B cell (primary cell): Measurements from ENCODE around the gene ASAP3. TPM values are rescaled to one million over a fixed set of nuclear protein-coding genes. Genes with fewer than 3 reads are reported as not detected.

ENCODE experiments used
- ATAC-seq: fragments of 200-7000 bp; cut with Tn5 transposase; one replicate; pipeline ENCODE4 v1.10.0; 2021; ENCODE audit warnings: low read depth, mild to moderate bottlenecking, moderate number of reproducible peaks, moderate library complexity
- CTCF ChIA-PET: fragments of 350-600 bp; sonication (Branson Sonifier 250); formaldehyde crosslinking; loops from one replicate; lab custom pipeline; 2021; ENCODE audit warnings: antibody characterized with exemption, inconsistent platforms; lab: Charles Lee
- POLR2A ChIA-PET: fragments of 350-600 bp; sonication (Branson Sonifier 250); formaldehyde crosslinking; loops from one replicate; lab custom pipeline; 2021; ENCODE audit warnings: antibody characterized with exemption; lab: Charles Lee
- DNase-seq: peaks from one replicate; pipeline ENCODE4 v3.0.0; 2013
- H2AFZ ChIP-seq: 2 replicates; pipeline ENCODE4 v1.6.1; 2012; ENCODE audit warnings: mild to moderate bottlenecking, low read depth, low read length; ENCODE audit not compliant: insufficient read depth, poor library complexity, severe bottlenecking
- H3K27ac ChIP-seq, 2 donors: 1 replicate in 1 of 2; 2 replicates in 1 of 2; pipeline ENCODE4 v1.5.1; 2012 to 2013; ENCODE audit warnings: low read length in 2 of 2, mild to moderate bottlenecking in 2 of 2, moderate library complexity in 1 of 2
- H3K27me3 ChIP-seq, 4 experiments: fragments of 200-600 bp in 1 of 4; sonication (generic) in 1 of 4; replicated peaks in 1 of 4; 1 replicate in 2 of 4; 2 replicates in 2 of 4; pipeline versions ENCODE4 v1.6.1 to v1.7.0; 2013 to 2016; ENCODE audit warnings: low read length in 3 of 4, mild to moderate bottlenecking in 2 of 4, mixed read lengths in 1 of 4, moderate library complexity in 1 of 4; ENCODE audit not compliant: insufficient read depth in 4 of 4, control insufficient read depth in 3 of 4; ENCODE audit errors: control extremely low read depth in 1 of 4
- H3K36me3 ChIP-seq, 2 experiments: replicated peaks in 1 of 2; 1 replicate in 1 of 2; 2 replicates in 1 of 2; pipeline versions ENCODE4 v1.6.1 to v1.7.1; 2013; ENCODE audit warnings: low read length in 1 of 2; ENCODE audit not compliant: insufficient read depth in 2 of 2, control insufficient read depth in 1 of 2; ENCODE audit errors: control extremely low read depth in 1 of 2, extremely low read depth in 1 of 2
- H3K4me1 ChIP-seq, 2 donors: fragments of 200-600 bp in 1 of 2; sonication (generic) in 1 of 2; 1 replicate in 1 of 2; 2 replicates in 1 of 2; pipeline versions ENCODE4 v1.5.1 to v1.6.1; 2013 to 2017; ENCODE audit warnings: low read length in 2 of 2; ENCODE audit not compliant: control insufficient read depth in 2 of 2, insufficient read depth in 2 of 2
- H3K4me2 ChIP-seq: replicated peaks from 2 replicates; pipeline ENCODE3; 2012; ENCODE audit warnings: mild to moderate bottlenecking, low read depth, low read length; ENCODE audit not compliant: poor library complexity, severe bottlenecking
- H3K4me3 ChIP-seq, 5 experiments: fragments of 200-600 bp in 1 of 5; sonication (generic) in 1 of 5; 1 replicate in 3 of 5; 2 replicates in 2 of 5; pipeline versions ENCODE4 v1.5.1 to v1.7.0; 2011 to 2016; ENCODE audit warnings: low read length in 4 of 5, mild to moderate bottlenecking in 4 of 5, low read depth in 2 of 5, control low read depth in 1 of 5, moderate library complexity in 1 of 5; ENCODE audit not compliant: insufficient read depth in 1 of 5; ENCODE audit errors: control extremely low read depth in 1 of 5, extremely low read depth in 1 of 5
- H3K79me2 ChIP-seq: fragments of 200-600 bp; sonication (generic); one replicate; pipeline ENCODE4 v1.6.0; 2016; ENCODE audit warnings: low read length; ENCODE audit not compliant: control insufficient read depth, insufficient read depth
- H3K9ac ChIP-seq: fragments of 200-600 bp; sonication (generic); 2 replicates; pipeline ENCODE4 v1.6.1; 2017; ENCODE audit warnings: mild to moderate bottlenecking, low read length, moderate library complexity
- H3K9me3 ChIP-seq, 3 donors: one replicate each; pipeline versions ENCODE4 v1.6.1 to v1.7.1; 2013; ENCODE audit warnings: low read length in 2 of 3; ENCODE audit not compliant: control insufficient read depth in 2 of 3, insufficient read depth in 1 of 3; ENCODE audit errors: control extremely low read depth in 1 of 3
- H4K20me1 ChIP-seq: 2 replicates; pipeline ENCODE4 v1.6.0; 2012; ENCODE audit warnings: mild to moderate bottlenecking, low read length; ENCODE audit not compliant: insufficient read depth, control insufficient read depth, poor library complexity, severe bottlenecking
- H3K27ac Mint-ChIP-seq: one replicate; pipeline ENCODE4 v1.8.0; 2021; ENCODE audit warnings: mixed read lengths
- H3K27me3 Mint-ChIP-seq: one replicate; pipeline ENCODE4 v1.8.0; 2021; ENCODE audit warnings: mixed read lengths
- H3K4me1 Mint-ChIP-seq: one replicate; pipeline ENCODE4 v1.8.0; 2021; ENCODE audit warnings: mixed read lengths
- H3K4me3 Mint-ChIP-seq: one replicate; pipeline ENCODE4 v1.8.0; 2021; ENCODE audit warnings: mixed read lengths
- H3K9me3 Mint-ChIP-seq: one replicate; pipeline ENCODE4 v1.8.0; 2022; ENCODE audit warnings: mixed read lengths; ENCODE audit not compliant: insufficient read depth
- CTCF ChIP-seq: fragments of 200-600 bp; IDR thresholded peaks from one replicate; pipeline ENCODE4 v1.8.0; 2022; ENCODE audit warnings: antibody characterized with exemption, mild to moderate bottlenecking
- EZH2 ChIP-seq: IDR thresholded peaks from 2 replicates; pipeline ENCODE4 v1.6.1; 2012; ENCODE audit warnings: borderline replicate concordance, low read depth, mild to moderate bottlenecking, moderate library complexity, low read length; ENCODE audit not compliant: insufficient read depth, poor library complexity, severe bottlenecking
- WGBS: methylation state at CpG from one replicate; pipeline ENCODE4 v1.1.5; 2013; ENCODE audit warnings: missing lambda C conversion rate; ENCODE audit not compliant: insufficient coverage; 5-methylcytosine and 5-hydroxymethylcytosine counted together
- intact Hi-C: fragments of 100-400 bp; cut with micrococcal nuclease; formaldehyde crosslinking; loops from one replicate; pipeline ENCODE4 v1.10.0; 2022
- polyA plus RNA-seq: library from polyadenylated mRNA; depleted of rRNA; stranded (reverse); fragments of >200 nt; gene quantifications from 2 replicates; pipeline ENCODE4 v1.2.3, GENCODE V29; 2012
- total RNA-seq, 2 donors: library from RNA; stranded (reverse); fragments of 120-200 nt in 1 of 2; gene quantifications; 1 replicate in 1 of 2; 2 replicates in 1 of 2; pipeline versions ENCODE4 v1.2.3 to v1.2.4, GENCODE V29; 2013 to 2022

The ASAP3 gene
- total and polyA plus RNA-seq, 2 donors (not counting 1 experiment from before 2014, with no cell fraction given), result 2.9 to 11.0 TPM

- no peak overlapping the region for H3K4me2 ChIP-seq
- Mint-ChIP-seq H3K4me3 (no peak overlapping the region), H3K9me3 (no peaks in the 10 kb centered on the region), H3K4me1 (peaks cover 5% of the 10 kb centered on the region), H3K27ac (no peak overlapping the region), H3K27me3 (peaks cover 11% of the 10 kb centered on the region)
- intact Hi-C loops, result no loop called here
- TF ChIP-seq EZH2, result no peak
- TF ChIP-seq CTCF, result no peak
- H3K79me2 ChIP-seq, result no peaks in the 10 kb centered on the region
- no peak overlapping the region for H3K9ac ChIP-seq
- CTCF ChIA-PET, result interaction anchor here (0.7 to 0.9 kb wide), 2 partner anchors 139 to 662 kb away, joined by 3 to 4 read pairs; no protein-coding TSS in a partner anchor
- DNase-seq, result no peak
- no peak overlapping the region for H3K4me3 ChIP-seq
- H3K9me3 ChIP-seq, result peaks cover 0 to 3% (median 0%) of the 10 kb centered on the region in 3 donors
- 90% methylated on average over 14 of the region's 14 CpGs for WGBS
- POLR2A ChIA-PET, result no interaction called here
- no peak for ATAC-seq
- H4K20me1 ChIP-seq, result no peaks in the 10 kb centered on the region
- no peak overlapping the region for H2AFZ ChIP-seq
- H3K4me1 ChIP-seq, result no peaks in the 10 kb centered on the region
- H3K27ac ChIP-seq, result no peak overlapping the region
- no peaks in the 10 kb centered on the region for H3K36me3 ChIP-seq
- peaks cover 0 to 2% (median 0%) of the 10 kb centered on the region in 4 experiments for H3K27me3 ChIP-seq
These were observed 98.8 kb downstream of the ASAP3 start for GRCh38 chr1:23385119-23385621.

GRCh38 chr1:23384312-23385058, 99.5 kb downstream of the ASAP3 start:
- Mint-ChIP-seq H3K4me3 (no peak overlapping the region), H3K27me3 (peaks cover 7% of the 10 kb centered on the region), H3K4me1 (peaks cover 5% of the 10 kb centered on the region), H3K9me3 (no peaks in the 10 kb centered on the region), H3K27ac (no peak overlapping the region)
- Histone ChIP-seq H2AFZ (no peak overlapping the region), H3K4me2 (no peak overlapping the region), H3K4me1 (no peaks in the 10 kb centered on the region), H3K79me2 (no peaks in the 10 kb centered on the region), H3K36me3 (no peaks in the 10 kb centered on the region), H3K4me3 (no peak overlapping the region), H3K27ac (no peak overlapping the region), H3K27me3 (peaks cover 0 to 2% (median 0%) of the 10 kb centered on the region in 4 experiments), H4K20me1 (no peaks in the 10 kb centered on the region), H3K9me3 (peaks cover 0 to 3% (median 0%) of the 10 kb centered on the region in 3 donors), H3K9ac (no peak overlapping the region)
- WGBS, result 78% methylated on average over 9 of the region's 11 CpGs
- intact Hi-C loops, result no loop called here
- CTCF ChIA-PET, result interaction anchor here (0.7 kb wide), 1 partner anchor 662 kb away, joined by 4 read pairs; no protein-coding TSS in a partner anchor
- ATAC-seq (no peak), DNase-seq (no peak)
- no peak for TF ChIP-seq EZH2
- TF ChIP-seq CTCF, result no peak
- POLR2A ChIA-PET, result no interaction called here
